Osteoblast (primary cell): ENCODE results near the gene EPHB3. TPM values are rescaled to one million over a fixed set of nuclear protein-coding genes. Genes with fewer than 3 reads are reported as not detected.
A peak's percentile ranks its signal among the peaks of the same experiment; 100 is the strongest.

Source experiments
- DNase-seq: peaks from one replicate; pipeline ENCODE4 v3.0.0; 2011; ENCODE audit warnings: low spot score, mixed read lengths; ENCODE audit not compliant: insufficient read length; ENCODE audit errors: missing footprints
- H2AFZ ChIP-seq: 2 replicates; pipeline ENCODE4 v1.6.0; 2011; ENCODE audit warnings: mild to moderate bottlenecking, low read length
- H3K27ac ChIP-seq: 2 replicates; pipeline ENCODE4 v1.5.1; 2011; ENCODE audit warnings: mild to moderate bottlenecking, low read depth, low read length, moderate library complexity
- H3K27me3 ChIP-seq: 2 replicates; pipeline ENCODE4 v1.6.0; 2012; ENCODE audit warnings: mild to moderate bottlenecking, control low read depth, inconsistent platforms, low read length, moderate library complexity; ENCODE audit not compliant: insufficient read depth
- H3K36me3 ChIP-seq: 2 replicates; pipeline ENCODE4 v1.5.1; 2011; ENCODE audit warnings: mild to moderate bottlenecking, low read length, control low read depth, moderate library complexity; ENCODE audit not compliant: insufficient read depth
- H3K4me1 ChIP-seq: 2 replicates; pipeline ENCODE4 v1.5.1; 2011; ENCODE audit warnings: mild to moderate bottlenecking, low read length, control low read depth, moderate library complexity; ENCODE audit not compliant: insufficient read depth
- H3K4me2 ChIP-seq: 2 replicates; pipeline ENCODE4 v1.6.0; 2011; ENCODE audit warnings: mild to moderate bottlenecking, low read length; ENCODE audit not compliant: insufficient read depth
- H3K4me3 ChIP-seq: fragments of 200-600 bp; sonication (generic); 3 replicates; pipeline ENCODE4 v1.5.1; 2012; ENCODE audit warnings: mild to moderate bottlenecking, low read length, inconsistent platforms; ENCODE audit not compliant: insufficient read depth
- H3K79me2 ChIP-seq: 2 replicates; pipeline ENCODE4 v1.6.0; 2012; ENCODE audit warnings: mild to moderate bottlenecking, low read length, control low read depth, inconsistent platforms; ENCODE audit not compliant: insufficient read depth
- H3K9me3 ChIP-seq: 2 replicates; pipeline ENCODE4 v1.5.1; 2011; ENCODE audit warnings: low read depth, low read length, control low read depth
- H4K20me1 ChIP-seq: 2 replicates; pipeline ENCODE4 v1.6.0; 2012; ENCODE audit warnings: mild to moderate bottlenecking, low read length, control low read depth; ENCODE audit not compliant: insufficient read depth
- CTCF ChIP-seq: IDR thresholded peaks from 2 replicates; pipeline ENCODE4 v1.5.1; 2011; ENCODE audit warnings: mild to moderate bottlenecking, low read depth, low read length, moderate library complexity; ENCODE audit errors: extremely low read depth
- total RNA-seq: library from RNA; depleted of rRNA; stranded (reverse); fragments of >200 nt; gene quantifications from 2 replicates; pipeline ENCODE4 v1.2.3, GENCODE V29; 2012

Gene EPHB3
- total RNA-seq, 1 donor: 3.6 TPM

GRCh38 chr3:184579513-184579912 lies 17.9 kb downstream of the EPHB3 start:
- no peak for DNase-seq
- H3K9me3 ChIP-seq: no peaks in the 10 kb centered on the region
- no peak for TF ChIP-seq CTCF
- H3K27ac ChIP-seq: no peak overlapping the region
- no peak overlapping the region for H3K4me3 ChIP-seq
- no peaks in the 10 kb centered on the region for H3K27me3 ChIP-seq
- no peak overlapping the region for H2AFZ ChIP-seq
- no peaks in the 10 kb centered on the region for H3K79me2 ChIP-seq
- H3K4me1 ChIP-seq: peaks cover 12% of the 10 kb centered on the region
- no peaks in the 10 kb centered on the region for H3K36me3 ChIP-seq
- H3K4me2 ChIP-seq: no peak overlapping the region
- H4K20me1 ChIP-seq: no peaks in the 10 kb centered on the region

GRCh38 chr3:184580376-184580775 lies 18.8 kb downstream of the EPHB3 start:
- Histone ChIP-seq H3K9me3 (no peaks in the 10 kb centered on the region), H3K27me3 (no peaks in the 10 kb centered on the region), H3K4me2 (no peak overlapping the region), H3K4me3 (no peak overlapping the region), H4K20me1 (no peaks in the 10 kb centered on the region), H3K4me1 (peaks cover 12% of the 10 kb centered on the region), H3K79me2 (no peaks in the 10 kb centered on the region), H3K27ac (no peak overlapping the region), H3K36me3 (no peaks in the 10 kb centered on the region), H2AFZ (no peak overlapping the region)
- DNase-seq: no peak
- no peak for TF ChIP-seq CTCF

DNA sequence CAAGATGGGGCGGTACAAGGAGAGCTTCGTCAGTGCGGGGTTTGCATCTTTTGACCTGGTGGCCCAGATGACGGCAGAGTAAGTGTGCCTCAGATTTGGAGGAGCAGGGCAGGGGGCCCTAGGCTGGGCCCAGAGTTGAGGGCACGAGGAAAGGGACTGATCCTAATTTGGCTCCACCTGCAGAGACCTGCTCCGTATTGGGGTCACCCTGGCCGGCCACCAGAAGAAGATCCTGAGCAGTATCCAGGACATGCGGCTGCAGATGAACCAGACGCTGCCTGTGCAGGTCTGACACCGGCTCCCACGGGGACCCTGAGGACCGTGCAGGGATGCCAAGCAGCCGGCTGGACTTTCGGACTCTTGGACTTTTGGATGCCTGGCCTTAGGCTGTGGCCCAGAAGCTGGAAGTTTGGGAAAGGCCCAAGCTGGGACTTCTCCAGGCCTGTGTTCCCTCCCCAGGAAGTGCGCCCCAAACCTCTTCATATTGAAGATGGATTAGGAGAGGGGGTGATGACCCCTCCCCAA lies 19.8 kb downstream of the EPHB3 start:
- Histone ChIP-seq H3K9me3 (no peaks in the 10 kb centered on the region), H3K4me1 (peaks cover 12% of the 10 kb centered on the region), H4K20me1 (no peaks in the 10 kb centered on the region), H3K36me3 (no peaks in the 10 kb centered on the region), H3K27me3 (no peaks in the 10 kb centered on the region), H3K4me2 (no peak overlapping the region), H2AFZ (no peak overlapping the region), H3K27ac (no peak overlapping the region), H3K4me3 (no peak overlapping the region), H3K79me2 (no peaks in the 10 kb centered on the region)
- no peak for TF ChIP-seq CTCF
- DNase-seq: no peak

DNA sequence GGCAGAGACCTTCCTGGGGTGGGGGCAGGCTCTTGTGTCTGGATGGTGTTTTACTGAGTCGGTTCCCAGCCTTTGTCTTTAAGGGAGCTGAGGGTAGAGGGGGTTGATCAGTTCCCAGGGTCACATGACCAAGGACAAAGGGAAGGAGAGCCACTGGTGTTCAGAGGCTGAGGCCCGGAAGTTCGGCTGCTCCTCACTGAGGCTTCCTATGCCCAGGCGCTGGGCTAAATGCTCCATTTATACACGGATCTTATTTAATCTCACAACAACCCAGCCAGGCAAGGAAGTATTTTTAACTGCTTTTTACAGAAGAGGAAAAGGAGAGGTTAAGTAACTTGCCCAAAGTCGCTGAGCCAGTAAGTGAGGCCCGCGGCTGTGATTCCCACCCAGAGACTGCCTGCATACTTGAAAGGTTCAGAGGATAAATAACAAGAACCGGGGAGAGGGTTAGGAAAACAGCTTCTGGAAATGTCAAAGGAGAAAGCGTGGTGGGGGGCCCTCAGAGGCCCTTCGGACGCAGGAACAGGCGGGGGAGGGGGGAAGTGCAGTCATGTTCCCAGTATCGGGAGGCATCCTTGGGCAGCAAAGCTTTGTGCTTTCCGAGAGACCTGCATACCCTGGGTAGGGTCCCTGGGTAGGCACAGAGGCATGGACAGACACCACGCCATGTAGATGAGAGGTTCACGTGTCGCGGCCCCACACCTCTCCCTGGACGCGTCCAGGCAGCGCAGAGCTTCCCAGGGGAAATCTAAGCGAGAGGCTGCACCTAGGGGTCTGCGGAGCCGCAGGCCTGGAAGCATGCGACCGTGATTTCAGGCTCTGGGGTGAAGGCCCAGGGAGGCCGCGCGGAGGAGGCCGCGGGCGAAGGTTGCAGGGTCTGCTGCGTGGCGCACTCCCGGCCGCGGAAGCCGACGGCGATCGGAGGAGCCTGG lies 21.3 kb downstream of the EPHB3 start:
- H3K4me3 ChIP-seq: peak overlapping the region; percentile 89
- TF ChIP-seq CTCF: no peak
- no peaks in the 10 kb centered on the region for H3K79me2 ChIP-seq
- H3K36me3 ChIP-seq: no peaks in the 10 kb centered on the region
- peak overlapping the region; percentile 82 for H2AFZ ChIP-seq
- no peaks in the 10 kb centered on the region for H4K20me1 ChIP-seq
- DNase-seq: peak; percentile 97
- H3K27me3 ChIP-seq: no peaks in the 10 kb centered on the region
- no peaks in the 10 kb centered on the region for H3K9me3 ChIP-seq
- peaks cover 12% of the 10 kb centered on the region for H3K4me1 ChIP-seq
- peak overlapping the region; percentile 75 for H3K27ac ChIP-seq
- peak overlapping the region; percentile 89 for H3K4me2 ChIP-seq
